Subcutaneous preadipocyte (primary cell): ENCODE measurements around the gene POLR2A. TPM values are rescaled to one million over a fixed set of nuclear protein-coding genes. Genes with fewer than 3 reads are reported as not detected.

Experiments used
- small RNA-seq: library from RNA; depleted of rRNA; stranded (forward); fragments of <200 nt; gene quantifications from one replicate; pipeline ENCODE3, GENCODE V24; 2012
- total RNA-seq: library from RNA; depleted of rRNA; stranded (reverse); fragments of >200 nt; gene quantifications from 2 replicates; pipeline ENCODE4 v1.2.3, GENCODE V29; 2012

The POLR2A gene
- total RNA-seq, result 81.9 and 112 TPM in 2 replicates

GRCh38 chr17:7484067-7484918, at the start of gene POLR2A:
TSS of gene POLR2A (plus strand) at chr17:7484366.

GRCh38 chr17:7439462-7440112, 44.6 kb upstream of the POLR2A start, which contains the start of gene FGF11:
TSS of gene FGF11 (plus strand) at chr17:7439512. CDS start at chr17:7439621, 109 bp downstream.

GRCh38 chr17:7444682-7445618, 39.2 kb upstream of the POLR2A start, which contains the start of gene CHRNB1:
TSS of gene CHRNB1 (plus strand) at chr17:7445061. CDS start at chr17:7445128, 67 bp downstream.

GRCh38 chr17:7479213-7480088, 4.7 kb upstream of the POLR2A start, which contains the start of gene ZBTB4:
TSS of gene ZBTB4 (minus strand) at chr17:7479631. CDS start at chr17:7466801, 12,830 bp downstream.

GRCh38 chr17:7481275-7481674, 2.9 kb upstream of the POLR2A start, which contains the start of gene SLC35G6:
TSS of gene SLC35G6 (plus strand) at chr17:7481446. CDS start at chr17:7481517, 71 bp downstream.

GRCh38 chr17:7548585-7549400, 64.6 kb downstream of the POLR2A start, which contains the start of gene TNFSF12:
TSS of gene TNFSF12 (plus strand) at chr17:7549058. CDS start at chr17:7549154, 96 bp downstream.

Small RNAs within 50 kb of the gene (small RNA-seq; reads per million reads assigned to genes)
- not detected for gene RF00019

Other genes starting within 250 kb of the POLR2A start
- gene DVL2, start 249.8 kb upstream of the POLR2A start, total RNA-seq, result 63.9 and 93.2 TPM in 2 replicates
- gene PHF23, start 244.9 kb upstream of the POLR2A start, total RNA-seq, result 36.6 and 37.1 TPM in 2 replicates
- 110 and 194 TPM in 2 replicates for gene GABARAP, start 241.9 kb upstream of the POLR2A start, total RNA-seq
- 28.7 and 40.1 TPM in 2 replicates for gene CTDNEP1, start 232.6 kb upstream of the POLR2A start, total RNA-seq
- 28.9 and 31.2 TPM in 2 replicates for gene ELP5, start 232.2 kb upstream of the POLR2A start, total RNA-seq
- 0.98 and 2.9 TPM in 2 replicates for gene CLDN7, start 221.9 kb upstream of the POLR2A start, total RNA-seq
- under 0.01 TPM in 1 of 2 replicates, not detected in the other for gene SLC2A4, start 202.6 kb upstream of the POLR2A start, total RNA-seq
- not detected in 2 replicates for gene YBX2, start 189.7 kb upstream of the POLR2A start, total RNA-seq
- 909 and 1,080 TPM in 2 replicates for gene EIF5A, start 176.7 kb upstream of the POLR2A start, total RNA-seq
- 39.9 and 46.7 TPM in 2 replicates for gene GPS2, start 169.0 kb upstream of the POLR2A start, total RNA-seq
- 14.7 and 21.7 TPM in 2 replicates for gene NEURL4, start 155.0 kb upstream of the POLR2A start, total RNA-seq
- gene ACAP1, start 147.8 kb upstream of the POLR2A start, total RNA-seq, result 0.20 and 2.2 TPM in 2 replicates
- gene KCTD11, start 132.2 kb upstream of the POLR2A start, total RNA-seq, result 2.6 and 4.1 TPM in 2 replicates
- gene TMEM95, start 129.2 kb upstream of the POLR2A start, total RNA-seq, result not detected in 2 replicates
- gene TNK1, start 103.3 kb upstream of the POLR2A start, total RNA-seq, result 0.20 TPM in 1 of 2 replicates, not detected in the other
- 22.8 and 26.8 TPM in 2 replicates for gene PLSCR3, start 89.8 kb upstream of the POLR2A start, total RNA-seq
- 103 and 132 TPM in 2 replicates for gene TMEM256, start 80.3 kb upstream of the POLR2A start, total RNA-seq
- 2.9 and 4.4 TPM in 2 replicates for gene NLGN2, start 76.5 kb upstream of the POLR2A start, total RNA-seq
- not detected in 2 replicates for gene SPEM1, start 64.0 kb upstream of the POLR2A start, total RNA-seq
- gene SPEM2, start 58.8 kb upstream of the POLR2A start, total RNA-seq, result not detected in 2 replicates
- gene SPEM3, start 55.5 kb upstream of the POLR2A start, total RNA-seq, result not detected in 2 replicates
- gene TMEM102, start 48.9 kb upstream of the POLR2A start, total RNA-seq, result 0.98 and 1.1 TPM in 2 replicates
- gene FGF11, start 44.9 kb upstream of the POLR2A start, total RNA-seq, result under 0.01 and 0.37 TPM in 2 replicates
- 2.0 and 3.7 TPM in 2 replicates for gene CHRNB1, start 39.3 kb upstream of the POLR2A start, total RNA-seq
- 19.1 and 19.5 TPM in 2 replicates for gene ZBTB4, start 4.7 kb upstream of the POLR2A start, total RNA-seq
- not detected in 2 replicates for gene SLC35G6, start 2.9 kb upstream of the POLR2A start, total RNA-seq
- gene TNFSF12, start 64.7 kb downstream of the POLR2A start, total RNA-seq, result 5.5 and 8.5 TPM in 2 replicates
- gene TNFSF13, start 74.4 kb downstream of the POLR2A start, total RNA-seq, result 0.59 and 1.1 TPM in 2 replicates
- gene SENP3, start 77.6 kb downstream of the POLR2A start, total RNA-seq, result 69.1 and 70.0 TPM in 2 replicates
- 39.7 and 53.0 TPM in 2 replicates for gene CD68, start 95.3 kb downstream of the POLR2A start, total RNA-seq
- gene MPDU1, start 99.5 kb downstream of the POLR2A start, total RNA-seq, result 116 and 129 TPM in 2 replicates
- 0.20 TPM in 1 of 2 replicates, not detected in the other for gene SOX15, start 105.7 kb downstream of the POLR2A start, total RNA-seq
- gene FXR2, start 130.5 kb downstream of the POLR2A start, total RNA-seq, result 27.6 and 35.8 TPM in 2 replicates
- 19.2 and 20.9 TPM in 2 replicates for gene SAT2, start 143.5 kb downstream of the POLR2A start, total RNA-seq
- gene SHBG, start 145.8 kb downstream of the POLR2A start, total RNA-seq, result 0.37 and 0.39 TPM in 2 replicates
- not detected in 2 replicates for gene ATP1B2, start 166.6 kb downstream of the POLR2A start, total RNA-seq
- gene TP53, start 203.1 kb downstream of the POLR2A start, total RNA-seq, result 30.9 and 46.9 TPM in 2 replicates
- gene WRAP53, start 204.1 kb downstream of the POLR2A start, total RNA-seq, result 8.1 and 10.2 TPM in 2 replicates
- 0.37 and 0.59 TPM in 2 replicates for gene EFNB3, start 220.8 kb downstream of the POLR2A start, total RNA-seq
- 0.37 and 0.39 TPM in 2 replicates for gene DNAH2, start 233.4 kb downstream of the POLR2A start, total RNA-seq